ENCODE results near the gene RHOA. TPM values are rescaled to one million over a fixed set of nuclear protein-coding genes. Genes with fewer than 3 reads are reported as not detected.

Gene RHOA
- total and polyA plus RNA-seq, 10 of the 15 experiments (the other 5 are each of a cell fraction or from before 2014, with no cell fraction given), result 246 to 1,049 (median 515) TPM

DNA sequence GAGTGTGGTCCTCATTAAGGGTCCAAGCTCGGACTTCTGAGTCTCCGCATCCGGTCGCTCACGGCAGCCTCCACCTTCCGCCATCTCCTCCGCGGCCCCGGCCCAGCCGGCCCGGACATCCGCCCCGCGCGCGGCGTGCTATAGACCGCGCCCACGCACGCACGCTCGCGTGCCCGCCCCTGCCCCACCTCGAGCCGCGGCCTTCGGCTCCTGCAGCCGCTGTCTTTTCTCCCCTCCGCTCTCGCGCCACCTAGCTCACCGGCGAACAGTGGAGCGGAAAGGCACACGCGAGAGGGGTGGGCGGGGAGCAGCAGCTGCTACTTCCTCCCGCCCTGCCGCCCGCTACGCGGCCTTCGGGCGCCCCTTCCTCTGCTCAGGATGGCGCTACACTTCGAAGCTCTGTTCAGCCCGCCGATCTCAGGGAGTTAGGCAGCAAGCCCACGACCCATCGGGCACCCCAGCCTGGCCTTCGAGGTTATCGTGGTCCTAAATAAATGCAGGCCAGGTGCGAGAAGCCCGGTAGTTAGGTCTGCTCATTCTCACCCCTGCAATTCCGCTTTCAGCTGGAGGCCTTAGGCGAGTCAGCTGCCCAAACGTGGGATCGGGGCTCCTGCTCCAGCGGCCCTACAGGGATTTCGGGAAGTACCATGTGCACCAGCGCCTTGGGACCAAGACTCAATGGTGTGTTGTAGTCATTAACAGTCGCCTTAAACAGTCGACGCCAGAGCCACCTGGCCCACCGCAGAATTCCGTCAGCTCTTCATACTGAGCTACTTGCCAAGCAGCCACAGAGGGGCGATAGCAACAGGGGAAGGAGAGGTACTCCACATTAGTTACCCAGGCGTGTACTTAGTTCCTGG is 71.6 kb downstream of the RHOA start, which contains the start of gene USP4 (continued):
- TF ChIP-seq, protein P1, sequence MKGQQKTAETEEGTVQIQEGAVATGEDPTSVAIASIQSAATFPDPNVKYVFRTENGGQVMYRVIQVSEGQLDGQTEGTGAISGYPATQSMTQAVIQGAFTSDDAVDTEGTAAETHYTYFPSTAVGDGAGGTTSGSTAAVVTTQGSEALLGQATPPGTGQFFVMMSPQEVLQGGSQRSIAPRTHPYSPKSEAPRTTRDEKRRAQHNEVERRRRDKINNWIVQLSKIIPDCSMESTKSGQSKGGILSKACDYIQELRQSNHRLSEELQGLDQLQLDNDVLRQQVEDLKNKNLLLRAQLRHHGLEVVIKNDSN (IDR thresholded peaks at IDR 0.05; ENCODE audit: borderline replicate concordance, extremely low read length, insufficient read depth, low read depth, low read length), result no peak
- TF ChIP-seq ZNF217 (IDR thresholded peaks at IDR 0.05) (no peak; the same call in 1 of the 2 replicates), SREBF1 (IDR thresholded peaks at IDR 0.05; ENCODE audit: low read length) (no peak), KAT2A (conservative IDR thresholded peaks at IDR 0.05; ENCODE audit: control insufficient read depth, low read depth, low read length) (no peak), GATAD2B (conservative IDR thresholded peaks at IDR 0.05; ENCODE audit: low read depth) (peak; percentile 91), STAT3 (IDR thresholded peaks at IDR 0.05; ENCODE audit: low read depth, low read length) (no peak), MYB (IDR thresholded peaks at IDR 0.05; ENCODE audit: borderline replicate concordance, low read depth, low read length) (no peak), ETV6 (conservative IDR thresholded peaks at IDR 0.05 in 1 of 2, IDR thresholded peaks at IDR 0.05 in 1 of 2; ENCODE audit: borderline replicate concordance in 1 of 2, low read depth in 1 of 2) (peak in 1 of 2 experiments; percentile 79; a peak in 2 of 4 replicates), SUZ12 (IDR thresholded peaks at IDR 0.05; ENCODE audit: unreplicated experiment) (no peak), IKZF2 (IDR thresholded peaks at IDR 0.05) (peak; percentile 82 to 88), CREB1 (IDR thresholded peaks at IDR 0.05; ENCODE audit: low read depth) (peak; percentile 62; the same call in 1 of the 2 replicates), MEF2B (IDR thresholded peaks at IDR 0.05; ENCODE audit: partially characterized antibody, poor library complexity, severe bottlenecking) (peak; percentile 62), WRNIP1 (IDR thresholded peaks at IDR 0.05; ENCODE audit: borderline replicate concordance, low read depth, low read length) (no peak), CHD1 (IDR thresholded peaks at IDR 0.05; ENCODE audit: low read depth, low read length) (no peak), PAX8 (IDR thresholded peaks at IDR 0.05) (no peak), ZNF384 (IDR thresholded peaks at IDR 0.05; ENCODE audit: borderline replicate concordance, low read depth, low read length) (no peak), DPF2 (IDR thresholded peaks at IDR 0.05) (peak; percentile 87), SMC3 (IDR thresholded peaks at IDR 0.05; ENCODE audit: borderline replicate concordance, low read length) (peak; percentile 51), RAD51 (IDR thresholded peaks at IDR 0.05) (peak; percentile 12; the same call in 1 of the 2 replicates), RUNX3 (IDR thresholded peaks at IDR 0.05; ENCODE audit: low read length) (peak; percentile 87)
- TF ChIP-seq, protein P2, sequence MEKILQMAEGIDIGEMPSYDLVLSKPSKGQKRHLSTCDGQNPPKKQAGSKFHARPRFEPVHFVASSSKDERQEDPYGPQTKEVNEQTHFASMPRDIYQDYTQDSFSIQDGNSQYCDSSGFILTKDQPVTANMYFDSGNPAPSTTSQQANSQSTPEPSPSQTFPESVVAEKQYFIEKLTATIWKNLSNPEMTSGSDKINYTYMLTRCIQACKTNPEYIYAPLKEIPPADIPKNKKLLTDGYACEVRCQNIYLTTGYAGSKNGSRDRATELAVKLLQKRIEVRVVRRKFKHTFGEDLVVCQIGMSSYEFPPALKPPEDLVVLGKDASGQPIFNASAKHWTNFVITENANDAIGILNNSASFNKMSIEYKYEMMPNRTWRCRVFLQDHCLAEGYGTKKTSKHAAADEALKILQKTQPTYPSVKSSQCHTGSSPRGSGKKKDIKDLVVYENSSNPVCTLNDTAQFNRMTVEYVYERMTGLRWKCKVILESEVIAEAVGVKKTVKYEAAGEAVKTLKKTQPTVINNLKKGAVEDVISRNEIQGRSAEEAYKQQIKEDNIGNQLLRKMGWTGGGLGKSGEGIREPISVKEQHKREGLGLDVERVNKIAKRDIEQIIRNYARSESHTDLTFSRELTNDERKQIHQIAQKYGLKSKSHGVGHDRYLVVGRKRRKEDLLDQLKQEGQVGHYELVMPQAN (conservative IDR thresholded peaks at IDR 0.05), result peak; percentile 53
- TF ChIP-seq, protein P3, sequence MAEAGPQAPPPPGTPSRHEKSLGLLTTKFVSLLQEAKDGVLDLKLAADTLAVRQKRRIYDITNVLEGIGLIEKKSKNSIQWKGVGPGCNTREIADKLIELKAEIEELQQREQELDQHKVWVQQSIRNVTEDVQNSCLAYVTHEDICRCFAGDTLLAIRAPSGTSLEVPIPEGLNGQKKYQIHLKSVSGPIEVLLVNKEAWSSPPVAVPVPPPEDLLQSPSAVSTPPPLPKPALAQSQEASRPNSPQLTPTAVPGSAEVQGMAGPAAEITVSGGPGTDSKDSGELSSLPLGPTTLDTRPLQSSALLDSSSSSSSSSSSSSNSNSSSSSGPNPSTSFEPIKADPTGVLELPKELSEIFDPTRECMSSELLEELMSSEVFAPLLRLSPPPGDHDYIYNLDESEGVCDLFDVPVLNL (IDR thresholded peaks at IDR 0.05; ENCODE audit: low read depth, low read length), result 0 out of 2 replicates have a peak, but pooled peaks have one; percentile 42
- TF ChIP-seq, protein P4, sequence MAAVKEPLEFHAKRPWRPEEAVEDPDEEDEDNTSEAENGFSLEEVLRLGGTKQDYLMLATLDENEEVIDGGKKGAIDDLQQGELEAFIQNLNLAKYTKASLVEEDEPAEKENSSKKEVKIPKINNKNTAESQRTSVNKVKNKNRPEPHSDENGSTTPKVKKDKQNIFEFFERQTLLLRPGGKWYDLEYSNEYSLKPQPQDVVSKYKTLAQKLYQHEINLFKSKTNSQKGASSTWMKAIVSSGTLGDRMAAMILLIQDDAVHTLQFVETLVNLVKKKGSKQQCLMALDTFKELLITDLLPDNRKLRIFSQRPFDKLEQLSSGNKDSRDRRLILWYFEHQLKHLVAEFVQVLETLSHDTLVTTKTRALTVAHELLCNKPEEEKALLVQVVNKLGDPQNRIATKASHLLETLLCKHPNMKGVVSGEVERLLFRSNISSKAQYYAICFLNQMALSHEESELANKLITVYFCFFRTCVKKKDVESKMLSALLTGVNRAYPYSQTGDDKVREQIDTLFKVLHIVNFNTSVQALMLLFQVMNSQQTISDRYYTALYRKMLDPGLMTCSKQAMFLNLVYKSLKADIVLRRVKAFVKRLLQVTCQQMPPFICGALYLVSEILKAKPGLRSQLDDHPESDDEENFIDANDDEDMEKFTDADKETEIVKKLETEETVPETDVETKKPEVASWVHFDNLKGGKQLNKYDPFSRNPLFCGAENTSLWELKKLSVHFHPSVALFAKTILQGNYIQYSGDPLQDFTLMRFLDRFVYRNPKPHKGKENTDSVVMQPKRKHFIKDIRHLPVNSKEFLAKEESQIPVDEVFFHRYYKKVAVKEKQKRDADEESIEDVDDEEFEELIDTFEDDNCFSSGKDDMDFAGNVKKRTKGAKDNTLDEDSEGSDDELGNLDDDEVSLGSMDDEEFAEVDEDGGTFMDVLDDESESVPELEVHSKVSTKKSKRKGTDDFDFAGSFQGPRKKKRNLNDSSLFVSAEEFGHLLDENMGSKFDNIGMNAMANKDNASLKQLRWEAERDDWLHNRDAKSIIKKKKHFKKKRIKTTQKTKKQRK (IDR thresholded peaks at IDR 0.05; ENCODE audit: low read depth, low read length), result no peak
